ENCODE results near the gene PLSCR3. TPM values are rescaled to one million over a fixed set of nuclear protein-coding genes. Genes with fewer than 3 reads are reported as not detected.
A peak's percentile ranks its signal among the peaks of the same experiment; 100 is the strongest.

PLSCR3 gene
- total RNA-seq, 2 experiments from 2014 or later: 149 to 156 TPM

DNA sequence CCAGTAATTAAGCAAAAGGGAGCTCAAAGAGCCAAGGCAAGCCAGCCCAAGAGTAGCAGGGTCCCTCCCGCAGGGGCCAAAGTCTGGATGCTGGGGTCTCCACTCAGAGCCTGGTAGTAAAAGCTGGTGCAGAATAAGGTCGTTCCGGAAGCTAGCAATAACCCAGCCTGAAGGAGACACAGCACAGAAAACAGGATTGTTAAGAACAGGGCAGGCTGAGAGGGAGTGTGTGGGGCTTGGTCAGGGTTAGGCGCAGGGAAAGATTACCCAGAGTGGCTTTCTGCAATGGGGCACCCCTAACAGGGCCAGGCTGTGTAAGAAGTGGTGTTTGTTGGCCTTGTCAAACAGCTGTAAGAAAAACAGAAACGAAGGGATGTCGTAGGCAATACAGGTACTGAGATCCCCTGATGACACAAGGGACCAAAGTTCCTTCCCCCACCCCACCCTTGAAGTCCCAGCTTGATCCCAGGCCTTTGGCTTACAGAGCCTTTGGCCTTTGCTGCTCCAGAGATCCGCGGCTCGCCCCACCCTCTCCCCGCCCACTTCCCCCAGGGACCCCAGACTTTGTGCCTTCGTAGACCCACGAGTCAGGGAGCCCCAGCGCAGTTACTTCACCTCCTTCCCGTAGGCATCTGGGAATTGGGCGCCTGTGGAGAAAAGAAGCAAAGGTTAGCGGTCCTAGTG lies 8.9 kb upstream of the PLSCR3 start:
- H3K4me1 Mint-ChIP-seq: peaks cover 23% of the 10 kb centered on the region
- peaks cover 7% of the 10 kb centered on the region for H3K36me3 Mint-ChIP-seq (ENCODE audit: low read depth)
- H3K27me3 Mint-ChIP-seq: peaks cover 13% of the 10 kb centered on the region
- H3K4me3 Mint-ChIP-seq: peak overlapping the region; percentile 95
- CTCF ChIA-PET: interaction anchor here (0.5 to 3.4 kb wide), 4 partner anchors 11 to 53 kb away, joined by 3 to 18 read pairs (median 3); partner anchors contain the start of genes TMEM102 and TMEM95
- no peaks in the 10 kb centered on the region for H3K9me3 Mint-ChIP-seq
- POLR2A ChIA-PET: interaction anchor here (0.6 to 3.0 kb wide), 22 partner anchors 9 to 454 kb away, joined by 3 to 24 read pairs (median 4); partner anchors contain the start of genes ACAP1, MPDU1, NAA38 and PLSCR3
- DNase-seq: peak; percentile 34
- peak overlapping the region; percentile 91 for H3K27ac Mint-ChIP-seq

DNA sequence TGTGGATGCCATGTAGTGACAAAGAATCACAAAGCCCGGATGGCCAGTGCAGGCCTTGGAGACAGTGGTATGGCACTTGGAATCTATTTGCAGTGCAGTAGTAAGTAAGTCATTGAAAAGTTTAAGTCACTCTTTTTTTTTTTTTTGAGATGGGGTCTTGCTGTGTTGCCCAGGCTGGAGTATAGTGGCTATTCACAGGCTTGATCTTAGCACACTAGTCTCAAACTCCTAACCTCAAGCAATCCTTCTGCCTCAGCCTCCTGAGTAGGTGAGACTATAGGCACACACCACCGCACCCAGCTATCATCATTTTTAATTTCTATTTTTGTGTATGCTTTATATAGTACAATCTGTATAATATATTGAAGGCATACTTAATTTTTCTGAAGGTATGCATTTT lies 4.3 kb upstream of the PLSCR3 start:
- no peak overlapping the region for H3K27ac Mint-ChIP-seq
- H3K4me3 Mint-ChIP-seq: no peak overlapping the region
- peaks cover 21% of the 10 kb centered on the region for H3K4me1 Mint-ChIP-seq
- no peaks in the 10 kb centered on the region for H3K27me3 Mint-ChIP-seq
- DNase-seq: no peak
- H3K9me3 Mint-ChIP-seq: no peaks in the 10 kb centered on the region
- H3K36me3 Mint-ChIP-seq (ENCODE audit: low read depth): peaks cover 12% of the 10 kb centered on the region
- ChIA-PET POLR2A (interaction anchor here (0.8 to 2.6 kb wide), 7 partner anchors 8 to 87 kb away, joined by 3 to 10 read pairs (median 6); partner anchors contain the start of genes GPS2 and POLR2A), CTCF (interaction anchor here (1.6 kb wide), 1 partner anchor 28 kb away, joined by 4 read pairs; no protein-coding TSS in a partner anchor)

DNA sequence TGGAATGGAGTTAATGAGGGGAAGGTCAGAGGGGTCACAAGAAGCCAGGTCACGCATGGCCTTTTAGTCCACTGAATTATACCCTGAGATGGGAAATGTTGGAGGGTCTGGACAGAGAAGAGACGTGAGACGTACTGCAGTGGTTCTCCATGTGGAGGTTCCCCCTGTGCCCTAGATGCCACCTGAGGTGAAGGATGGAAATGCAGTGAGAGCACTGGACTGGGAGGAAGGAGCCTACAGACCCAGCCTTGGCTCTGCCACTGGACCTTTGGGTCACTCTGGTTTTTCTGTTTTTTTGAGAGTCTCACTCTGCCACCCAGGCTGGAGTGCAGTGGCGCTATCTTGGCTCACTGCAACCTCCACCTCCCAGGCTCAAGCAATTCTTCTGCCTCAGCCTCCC lies 1.8 kb upstream of the PLSCR3 start:
- H3K4me3 Mint-ChIP-seq: peak overlapping the region; percentile 1
- ChIA-PET POLR2A (interaction anchor here (2.6 to 4.2 kb wide), 3 partner anchors 7 to 39 kb away, joined by 10 to 22 read pairs (median 19); partner anchors contain the start of genes TMEM102 and TMEM256), CTCF (no interaction called here)

DNA sequence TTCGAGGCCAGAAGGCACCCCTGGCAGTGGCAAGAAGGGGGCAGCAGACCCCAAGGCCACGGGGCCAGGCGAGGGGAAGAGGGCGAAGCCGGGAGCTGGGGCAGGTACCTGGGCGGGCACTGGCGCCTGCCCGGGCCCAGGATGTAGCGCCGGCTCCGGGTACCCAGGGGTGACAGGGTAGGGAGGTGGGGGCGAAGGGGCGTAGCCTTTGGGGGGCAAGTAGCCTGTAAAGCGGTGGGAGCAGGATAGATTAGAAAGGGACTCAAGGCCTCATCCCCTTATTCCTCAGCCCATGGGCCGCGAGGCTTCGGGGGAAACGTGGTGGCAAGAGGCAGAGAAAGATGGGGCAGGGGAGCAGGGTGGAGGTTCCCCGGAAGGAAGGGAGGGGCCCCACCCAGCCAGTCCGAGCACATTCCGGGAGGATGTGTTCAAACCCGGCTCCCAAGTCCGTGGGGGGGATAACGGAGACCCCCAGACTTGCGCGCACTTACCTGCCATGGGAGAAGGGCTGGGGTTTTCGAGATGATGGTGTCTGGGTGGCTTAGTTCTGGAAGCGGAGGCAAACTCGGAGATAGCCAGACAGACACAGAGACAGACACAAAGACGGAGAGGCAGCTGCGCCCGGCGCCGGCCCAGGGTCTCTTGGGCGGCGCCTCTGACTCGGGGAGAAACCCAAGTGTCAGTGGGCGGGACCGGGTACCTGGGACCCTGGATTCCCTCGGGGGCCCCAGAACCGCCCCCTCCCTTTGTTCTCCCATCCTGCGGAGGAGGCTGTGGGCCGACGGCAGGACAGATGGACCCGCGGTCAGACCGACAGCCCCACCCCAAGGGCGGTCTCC lies 493 bp downstream of the PLSCR3 start:
- POLR2A ChIA-PET: interaction anchor here (1.0 to 4.2 kb wide), 6 partner anchors 9 to 293 kb away, joined by 3 to 22 read pairs (median 10); partner anchors contain the start of genes TMEM102, TMEM256 and TP53
- H3K9me3 Mint-ChIP-seq: no peaks in the 10 kb centered on the region
- no peaks in the 10 kb centered on the region for H3K27me3 Mint-ChIP-seq
- peak overlapping the region; percentile 92 for H3K4me3 Mint-ChIP-seq
- H3K4me1 Mint-ChIP-seq: peaks cover 37% of the 10 kb centered on the region
- peaks cover 46% of the 10 kb centered on the region for H3K36me3 Mint-ChIP-seq (ENCODE audit: low read depth)
- CTCF ChIA-PET: interaction anchor here (0.6 to 1.4 kb wide), 6 partner anchors 8 to 167 kb away, joined by 3 to 8 read pairs (median 3); partner anchors contain the start of gene ACAP1
- DNase-seq: peak; percentile 47
- H3K27ac Mint-ChIP-seq: peak overlapping the region; percentile 82

More for the DNA sequence above, 1.8 kb upstream of the PLSCR3 start:
- Mint-ChIP-seq H3K4me1 (peaks cover 30% of the 10 kb centered on the region), H3K36me3 (ENCODE audit: low read depth) (peaks cover 27% of the 10 kb centered on the region), H3K27me3 (no peaks in the 10 kb centered on the region), H3K9me3 (no peaks in the 10 kb centered on the region), H3K27ac (peak overlapping the region; percentile 8)
- no peak for DNase-seq

DNA sequence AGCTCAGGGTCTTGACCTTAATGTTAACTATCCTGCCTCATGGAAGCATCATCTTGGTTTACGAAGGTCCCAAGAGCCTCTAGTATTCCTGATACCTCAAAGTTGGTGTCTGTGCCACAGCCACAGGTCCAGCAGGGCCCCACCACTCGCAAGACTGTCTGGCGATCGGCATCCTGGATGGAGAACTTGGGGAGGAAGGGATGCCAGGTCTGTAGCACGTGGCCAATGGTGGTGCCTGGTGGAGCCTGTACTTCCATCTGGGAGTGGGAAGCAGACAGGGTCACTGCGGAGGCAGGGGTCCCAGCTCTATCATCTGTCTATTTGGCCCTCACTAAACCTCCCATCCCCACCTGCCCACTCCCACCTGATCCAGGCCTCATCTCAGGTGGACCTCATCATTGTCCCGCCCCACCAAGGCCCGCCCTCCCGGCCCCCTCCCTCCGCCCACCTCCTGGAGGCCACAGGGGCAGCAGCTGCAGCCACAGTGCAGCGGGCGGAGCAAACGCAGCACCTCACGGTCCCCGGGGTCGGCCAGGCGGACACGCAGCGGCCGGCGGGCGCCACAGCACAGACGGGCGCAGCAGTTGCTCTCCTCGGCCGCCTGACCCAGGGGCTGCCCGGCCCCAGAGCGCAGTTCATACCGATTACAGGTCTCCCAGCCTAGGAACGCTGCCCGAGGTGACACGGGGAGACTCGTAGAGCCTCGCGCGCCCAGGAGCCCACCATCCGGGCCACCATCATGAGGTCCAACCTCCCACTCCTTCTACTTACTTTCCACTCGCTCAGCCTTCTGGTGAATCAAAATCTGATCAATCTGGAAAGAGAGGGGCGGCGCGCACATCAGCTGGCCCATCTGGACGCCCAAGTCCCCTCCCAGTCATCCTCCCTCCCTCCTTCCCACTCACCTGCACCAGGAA lies 1.4 kb downstream of the PLSCR3 start:
- no peak for DNase-seq
- H3K9me3 Mint-ChIP-seq: no peaks in the 10 kb centered on the region
- H3K36me3 Mint-ChIP-seq (ENCODE audit: low read depth): peaks cover 46% of the 10 kb centered on the region
- peak overlapping the region; percentile 61 for H3K27ac Mint-ChIP-seq
- CTCF ChIA-PET: interaction anchor here (0.6 kb wide), 1 partner anchor 22 kb away, joined by 4 read pairs; no protein-coding TSS in a partner anchor
- peak overlapping the region; percentile 92 for H3K4me3 Mint-ChIP-seq
- no peaks in the 10 kb centered on the region for H3K27me3 Mint-ChIP-seq
- peaks cover 37% of the 10 kb centered on the region for H3K4me1 Mint-ChIP-seq
- POLR2A ChIA-PET: interaction anchor here (1.0 to 4.2 kb wide), 5 partner anchors 10 to 294 kb away, joined by 3 to 22 read pairs (median 16); partner anchors contain the start of genes TMEM102, TMEM256 and TP53

DNA sequence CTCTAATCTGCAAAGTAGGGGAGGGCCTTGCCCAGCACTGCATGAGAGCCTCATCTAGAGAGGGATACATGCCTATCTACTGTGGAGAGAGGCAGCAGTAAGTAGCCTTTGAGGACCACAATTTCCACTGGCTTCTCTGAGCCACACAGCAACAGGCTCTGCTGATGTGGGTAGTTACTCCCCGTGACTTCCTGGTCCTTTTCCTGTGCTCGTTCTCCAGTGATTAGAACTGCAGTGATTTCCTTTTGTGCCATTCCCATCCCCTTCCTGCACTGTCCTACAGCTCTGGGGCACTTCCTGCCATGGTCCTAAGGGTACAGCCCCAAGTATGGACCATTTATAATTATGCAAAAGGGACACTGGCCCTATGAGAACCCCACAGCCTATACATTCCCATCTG lies 3.0 kb downstream of the PLSCR3 start:
- Mint-ChIP-seq H3K27ac (peak overlapping the region; percentile 52), H3K9me3 (no peaks in the 10 kb centered on the region), H3K4me3 (peak overlapping the region; percentile 24), H3K4me1 (peaks cover 37% of the 10 kb centered on the region), H3K27me3 (no peaks in the 10 kb centered on the region), H3K36me3 (ENCODE audit: low read depth) (peaks cover 53% of the 10 kb centered on the region)
- POLR2A ChIA-PET: interaction anchor here (1.3 to 1.4 kb wide), 2 partner anchors 8 to 22 kb away, joined by 3 read pairs; no protein-coding TSS in a partner anchor
- CTCF ChIA-PET: no interaction called here
- no peak for DNase-seq

DNA sequence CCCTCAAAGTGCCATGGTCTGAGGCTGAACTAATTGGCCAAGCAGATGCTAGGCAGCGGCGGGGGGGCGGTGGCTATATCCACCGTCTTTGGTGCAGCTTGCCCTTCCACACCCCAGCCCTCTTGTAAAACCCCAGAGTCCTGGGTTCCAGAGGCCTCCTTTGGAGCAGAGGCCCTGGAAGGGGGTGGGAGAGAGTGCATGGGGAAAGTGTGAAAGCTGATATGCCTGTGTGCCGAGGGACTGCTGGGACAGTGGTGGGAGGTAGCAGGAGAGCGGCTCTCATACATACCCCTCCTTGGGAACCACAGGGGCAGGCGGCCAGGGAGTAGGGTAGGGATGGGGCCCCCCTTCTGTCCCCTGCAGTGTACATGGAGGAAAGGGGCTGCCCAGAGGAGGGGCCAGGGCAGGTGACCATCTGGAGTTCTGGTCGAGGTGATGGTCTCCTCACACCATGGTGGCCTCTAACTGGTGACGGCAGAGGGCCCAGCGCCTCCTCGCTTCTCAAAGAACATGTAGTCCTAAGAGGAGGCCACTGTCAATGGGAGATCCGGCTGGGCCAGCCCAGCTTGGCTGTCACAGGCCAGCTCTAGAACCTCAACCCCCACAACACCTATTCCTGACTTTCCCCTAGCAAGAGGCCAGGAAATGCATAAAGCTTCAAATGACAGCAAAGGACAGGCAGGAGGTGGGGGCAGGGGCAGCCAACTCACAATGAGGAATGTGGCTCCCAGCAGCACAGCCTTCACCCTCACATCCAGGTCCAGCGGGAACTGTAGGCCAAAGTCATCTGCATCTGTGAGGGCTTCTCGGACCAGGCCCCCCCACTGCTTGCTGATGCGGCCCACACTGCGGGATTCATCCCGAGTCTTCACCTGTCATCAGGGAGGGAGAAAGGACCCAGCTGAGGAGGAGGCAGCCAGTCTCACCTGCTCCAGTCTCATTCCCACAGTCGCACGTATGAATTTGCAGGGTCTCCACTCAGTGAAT lies 4.1 kb downstream of the PLSCR3 start:
- Mint-ChIP-seq H3K27ac (no peak overlapping the region), H3K27me3 (no peaks in the 10 kb centered on the region), H3K4me3 (no peak overlapping the region), H3K36me3 (ENCODE audit: low read depth) (peaks cover 53% of the 10 kb centered on the region), H3K9me3 (no peaks in the 10 kb centered on the region), H3K4me1 (peaks cover 34% of the 10 kb centered on the region)
- DNase-seq: no peak
- CTCF ChIA-PET: interaction anchor here (1.7 kb wide), 1 partner anchor 34 kb away, joined by 5 read pairs; no protein-coding TSS in a partner anchor
- POLR2A ChIA-PET: interaction anchor here (1.3 to 1.4 kb wide), 3 partner anchors 9 to 23 kb away, joined by 3 to 6 read pairs (median 3); partner anchors contain the start of gene TMEM256

DNA sequence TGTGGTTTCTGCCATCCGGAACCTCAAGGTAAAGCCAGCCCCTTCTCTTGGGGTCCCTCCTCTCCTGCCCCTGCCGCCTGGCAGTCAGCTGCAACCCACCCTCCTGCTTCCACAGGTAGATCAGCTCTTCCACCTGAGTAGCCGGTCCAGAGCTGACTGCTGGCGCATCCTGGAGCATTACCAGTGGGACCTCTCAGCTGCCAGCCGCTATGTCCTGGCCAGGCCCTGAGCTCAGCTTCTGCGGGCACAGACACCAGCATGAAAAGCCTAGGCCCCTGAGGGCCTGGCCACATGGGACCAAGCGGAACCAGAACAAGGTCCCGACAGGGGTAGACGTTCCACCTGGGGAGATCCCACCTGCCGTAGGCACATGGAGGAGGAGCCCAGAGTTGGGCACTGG lies 5.5 kb downstream of the PLSCR3 start:
- Mint-ChIP-seq H3K27me3 (no peaks in the 10 kb centered on the region), H3K27ac (no peak overlapping the region), H3K4me1 (peaks cover 34% of the 10 kb centered on the region), H3K36me3 (ENCODE audit: low read depth) (peaks cover 51% of the 10 kb centered on the region), H3K9me3 (no peaks in the 10 kb centered on the region), H3K4me3 (no peak overlapping the region)
- CTCF ChIA-PET: no interaction called here
- POLR2A ChIA-PET: interaction anchor here (1.1 to 1.3 kb wide), 2 partner anchors 12 to 15 kb away, joined by 3 to 6 read pairs; partner anchors contain the start of gene TMEM256
- no peak for DNase-seq

DNA sequence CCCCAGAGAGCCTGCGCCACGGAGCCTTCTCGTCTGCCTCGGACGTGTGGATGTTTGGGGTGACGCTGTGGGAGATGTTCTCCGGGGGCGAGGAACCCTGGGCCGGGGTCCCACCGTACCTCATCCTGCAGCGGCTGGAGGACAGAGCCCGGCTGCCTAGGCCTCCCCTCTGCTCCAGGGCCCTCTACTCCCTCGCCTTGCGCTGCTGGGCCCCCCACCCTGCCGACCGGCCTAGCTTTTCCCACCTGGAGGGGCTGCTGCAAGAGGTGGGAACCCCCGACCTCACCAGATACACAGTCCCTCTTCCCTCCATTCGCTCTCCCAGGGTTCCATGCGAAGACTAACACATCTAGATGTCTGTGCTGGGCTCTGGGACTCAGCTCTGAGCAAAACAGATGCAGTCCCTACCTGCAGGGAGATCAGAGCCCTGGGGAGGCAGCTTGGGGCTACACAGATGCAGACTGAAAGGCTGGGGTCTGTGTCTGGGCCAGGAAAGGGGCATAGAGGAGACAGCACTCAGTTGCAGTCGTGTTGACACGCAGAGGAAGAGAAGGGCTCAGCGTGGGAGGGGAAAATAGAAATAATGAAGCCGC lies 9.7 kb downstream of the PLSCR3 start:
- ChIA-PET CTCF (interaction anchor here (1.1 to 2.2 kb wide), 2 partner anchors 29 to 52 kb away, joined by 4 to 8 read pairs; no protein-coding TSS in a partner anchor), POLR2A (interaction anchor here (1.1 to 3.7 kb wide), 7 partner anchors 9 to 176 kb away, joined by 3 to 16 read pairs (median 6); partner anchors contain the start of genes ACAP1, PLSCR3, TMEM102 and TMEM256)
- Mint-ChIP-seq H3K4me1 (peaks cover 9% of the 10 kb centered on the region), H3K36me3 (ENCODE audit: low read depth) (peaks cover 14% of the 10 kb centered on the region), H3K27me3 (peaks cover 27% of the 10 kb centered on the region), H3K4me3 (peak overlapping the region; percentile 68), H3K9me3 (no peaks in the 10 kb centered on the region), H3K27ac (peak overlapping the region; percentile 40)
- no peak for DNase-seq

DNA sequence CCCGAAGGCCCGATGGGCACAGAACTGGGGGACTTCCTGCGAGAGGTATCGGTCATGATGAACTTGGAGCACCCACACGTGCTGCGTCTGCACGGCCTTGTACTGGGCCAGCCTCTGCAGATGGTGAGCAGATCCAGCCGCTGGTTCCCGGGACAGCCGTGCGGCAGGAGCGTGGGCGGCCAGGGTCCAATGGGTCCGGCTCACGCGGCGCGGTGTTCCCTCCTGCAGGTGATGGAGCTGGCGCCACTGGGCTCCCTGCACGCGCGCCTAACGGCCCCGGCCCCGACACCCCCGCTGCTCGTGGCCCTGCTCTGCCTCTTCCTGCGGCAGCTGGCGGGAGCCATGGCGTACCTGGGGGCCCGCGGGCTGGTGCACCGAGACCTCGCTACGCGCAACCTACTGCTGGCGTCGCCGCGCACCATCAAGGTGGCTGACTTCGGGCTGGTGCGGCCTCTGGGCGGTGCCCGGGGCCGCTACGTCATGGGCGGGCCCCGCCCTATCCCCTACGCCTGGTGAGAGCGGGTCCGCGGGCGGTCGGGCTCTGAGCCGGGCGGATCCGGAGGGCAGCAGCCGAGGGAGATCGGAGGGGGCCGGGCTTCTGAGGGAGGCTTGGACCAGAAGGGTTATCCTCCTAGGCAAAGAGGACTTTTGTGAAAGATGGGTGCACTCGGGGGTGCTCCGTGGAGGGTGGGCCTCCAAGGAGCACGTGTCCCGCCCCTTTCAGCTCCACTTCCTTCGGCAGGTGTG lies 10.4 kb downstream of the PLSCR3 start:
- peaks cover 5% of the 10 kb centered on the region for H3K9me3 Mint-ChIP-seq
- peaks cover 9% of the 10 kb centered on the region for H3K4me1 Mint-ChIP-seq
- ChIA-PET POLR2A (interaction anchor here (0.6 to 3.7 kb wide), 9 partner anchors 10 to 177 kb away, joined by 3 to 16 read pairs (median 5); partner anchors contain the start of genes ACAP1, PLSCR3, TMEM102 and TMEM256), CTCF (interaction anchor here (1.1 to 2.2 kb wide), 2 partner anchors 28 to 53 kb away, joined by 4 to 8 read pairs; no protein-coding TSS in a partner anchor)
- H3K27me3 Mint-ChIP-seq: peaks cover 33% of the 10 kb centered on the region
- no peak overlapping the region for H3K27ac Mint-ChIP-seq
- H3K4me3 Mint-ChIP-seq: peak overlapping the region; percentile 68
- peak; percentile 82 for DNase-seq
- H3K36me3 Mint-ChIP-seq (ENCODE audit: low read depth): peaks cover 8% of the 10 kb centered on the region
